Neural progenitor cell (in vitro differentiated cells): ENCODE results near the gene SHQ1. TPM values are rescaled to one million over a fixed set of nuclear protein-coding genes. Genes with fewer than 3 reads are reported as not detected.

Source experiments
- DNase-seq: peaks from one replicate; pipeline ENCODE4 v3.0.0-alpha.2; 2016; ENCODE audit warnings: low spot score
- H2AFZ ChIP-seq: fragments of 200-600 bp; sonication (generic); replicated peaks from 2 replicates; pipeline ENCODE4 v1.6.1; 2016; ENCODE audit warnings: antibody characterized with exemption
- H3F3A ChIP-seq: fragments of 200-600 bp; sonication (generic); 2 replicates; pipeline ENCODE4 v1.6.1; 2016; ENCODE audit warnings: antibody characterized with exemption, low read depth
- H3K27ac ChIP-seq: fragments of 200-600 bp; sonication (generic); 2 replicates; pipeline ENCODE4 v1.5.1; 2016; ENCODE audit warnings: mild to moderate bottlenecking
- H3K27me3 ChIP-seq: fragments of 200-600 bp; sonication (generic); 2 replicates; pipeline ENCODE4 v1.6.1; 2016; ENCODE audit warnings: mild to moderate bottlenecking, moderate library complexity
- H3K36me3 ChIP-seq: fragments of 200-600 bp; sonication (generic); 2 replicates; pipeline ENCODE4 v1.5.1; 2016
- H3K4me1 ChIP-seq: fragments of 200-600 bp; sonication (generic); 2 replicates; pipeline ENCODE4 v1.6.1; 2016; ENCODE audit warnings: mixed run types
- H3K4me2 ChIP-seq: fragments of 200-600 bp; sonication (generic); 2 replicates; pipeline ENCODE4 v1.6.1; 2016
- H3K4me3 ChIP-seq: fragments of 200-600 bp; sonication (generic); 2 replicates; pipeline ENCODE4 v1.5.1; 2016
- H3K79me2 ChIP-seq: fragments of 200-600 bp; sonication (generic); 2 replicates; pipeline ENCODE4 v1.6.1; 2016; ENCODE audit warnings: low read depth
- H3K9ac ChIP-seq: fragments of 200-600 bp; sonication (generic); 2 replicates; pipeline ENCODE4 v1.6.1; 2016
- H3K9me3 ChIP-seq: fragments of 200-600 bp; sonication (generic); 2 replicates; pipeline ENCODE4 v1.5.1; 2016; ENCODE audit warnings: low read depth
- H4K20me1 ChIP-seq: fragments of 200-600 bp; sonication (generic); 2 replicates; pipeline ENCODE4 v1.6.1; 2016; ENCODE audit warnings: low read depth
- H3K27ac Mint-ChIP-seq: 3 replicates; pipeline ENCODE4 v1.8.0; 2021; ENCODE audit warnings: mixed read lengths
- H3K27me3 Mint-ChIP-seq: 2 replicates; pipeline ENCODE4 v1.8.0; 2022; ENCODE audit warnings: low read depth, mild to moderate bottlenecking, inconsistent platforms, moderate library complexity, mixed read lengths; ENCODE audit not compliant: insufficient read depth
- H3K36me3 Mint-ChIP-seq: 3 replicates; pipeline ENCODE4 v1.8.0; 2021; ENCODE audit warnings: mixed read lengths
- H3K4me1 Mint-ChIP-seq: 3 replicates; pipeline ENCODE4 v1.8.0; 2021; ENCODE audit warnings: mixed read lengths
- H3K4me3 Mint-ChIP-seq: 3 replicates; pipeline ENCODE4 v1.8.0; 2021; ENCODE audit warnings: mild to moderate bottlenecking, moderate library complexity, mixed read lengths
- H3K9me3 Mint-ChIP-seq: 3 replicates; pipeline ENCODE4 v1.8.0; 2020; ENCODE audit warnings: mixed read lengths
- EZH2 ChIP-seq: fragments of 200-600 bp; sonication (generic); IDR thresholded peaks from 2 replicates; pipeline ENCODE4 v1.6.1; 2017; ENCODE audit warnings: antibody characterized with exemption, mild to moderate bottlenecking, moderate library complexity
- EZH2phosphoT487 ChIP-seq: fragments of 200-600 bp; sonication (generic); IDR thresholded peaks from 2 replicates; pipeline ENCODE4 v1.6.1; 2017; ENCODE audit warnings: antibody characterized with exemption
- total RNA-seq: library from RNA; depleted of rRNA; stranded (reverse); fragments of >200 nt; gene quantifications from 2 replicates; pipeline ENCODE4 v1.2.3, GENCODE V29; 2015; ENCODE audit warnings: low replicate concordance
- TF ChIP-seq, protein P1 (sequence below): fragments of 200-600 bp; sonication (generic); IDR thresholded peaks from 2 replicates; pipeline ENCODE4 v1.5.1; 2017; ENCODE audit warnings: antibody characterized with exemption, mild to moderate bottlenecking

The SHQ1 gene
- total RNA-seq, 1 donor from 2014 or later: 21.3 TPM

DNA sequence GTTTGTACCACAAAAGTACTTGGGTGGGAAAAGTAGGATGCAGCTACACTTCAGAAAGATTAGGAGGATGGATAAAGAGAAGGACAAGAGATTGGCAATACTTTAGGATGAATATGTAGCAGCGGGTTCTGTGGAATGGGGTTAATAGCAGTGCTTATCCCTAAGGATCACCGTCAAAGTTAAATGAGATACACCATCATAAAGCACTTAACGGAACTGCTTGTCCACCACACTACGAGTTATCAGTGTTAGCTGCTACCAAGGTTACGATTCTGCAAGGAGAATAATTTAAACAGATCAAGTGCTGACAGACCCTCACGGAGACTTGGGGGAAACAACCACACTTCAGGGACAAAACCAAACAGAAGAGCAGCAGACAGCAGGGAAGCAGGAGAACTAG is 963 bp downstream of the SHQ1 start:
- H4K20me1 ChIP-seq: peaks cover 12% of the 10 kb centered on the region
- no peaks in the 10 kb centered on the region for H3K36me3 Mint-ChIP-seq
- peaks cover 40% of the 10 kb centered on the region for H3K27me3 ChIP-seq
- peak overlapping the region; percentile 65 for H3K4me3 ChIP-seq
- H3K36me3 ChIP-seq: no peaks in the 10 kb centered on the region
- DNase-seq: no peak
- no peaks in the 10 kb centered on the region for H3F3A ChIP-seq
- no peak overlapping the region for H3K27ac ChIP-seq
- H3K27me3 Mint-ChIP-seq: peaks cover 15% of the 10 kb centered on the region
- TF ChIP-seq EZH2phosphoT487 (no peak), EZH2 (peak; percentile 11)
- TF ChIP-seq, protein P1, sequence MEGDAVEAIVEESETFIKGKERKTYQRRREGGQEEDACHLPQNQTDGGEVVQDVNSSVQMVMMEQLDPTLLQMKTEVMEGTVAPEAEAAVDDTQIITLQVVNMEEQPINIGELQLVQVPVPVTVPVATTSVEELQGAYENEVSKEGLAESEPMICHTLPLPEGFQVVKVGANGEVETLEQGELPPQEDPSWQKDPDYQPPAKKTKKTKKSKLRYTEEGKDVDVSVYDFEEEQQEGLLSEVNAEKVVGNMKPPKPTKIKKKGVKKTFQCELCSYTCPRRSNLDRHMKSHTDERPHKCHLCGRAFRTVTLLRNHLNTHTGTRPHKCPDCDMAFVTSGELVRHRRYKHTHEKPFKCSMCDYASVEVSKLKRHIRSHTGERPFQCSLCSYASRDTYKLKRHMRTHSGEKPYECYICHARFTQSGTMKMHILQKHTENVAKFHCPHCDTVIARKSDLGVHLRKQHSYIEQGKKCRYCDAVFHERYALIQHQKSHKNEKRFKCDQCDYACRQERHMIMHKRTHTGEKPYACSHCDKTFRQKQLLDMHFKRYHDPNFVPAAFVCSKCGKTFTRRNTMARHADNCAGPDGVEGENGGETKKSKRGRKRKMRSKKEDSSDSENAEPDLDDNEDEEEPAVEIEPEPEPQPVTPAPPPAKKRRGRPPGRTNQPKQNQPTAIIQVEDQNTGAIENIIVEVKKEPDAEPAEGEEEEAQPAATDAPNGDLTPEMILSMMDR: no peak
- H3K79me2 ChIP-seq: peaks cover 27% of the 10 kb centered on the region
- H3K4me1 ChIP-seq: peaks cover 7% of the 10 kb centered on the region
- no peak overlapping the region for H3K27ac Mint-ChIP-seq
- peak overlapping the region; percentile 87 for H2AFZ ChIP-seq
- H3K9me3 ChIP-seq: no peaks in the 10 kb centered on the region
- H3K4me1 Mint-ChIP-seq: peaks cover 19% of the 10 kb centered on the region
- no peak overlapping the region for H3K9ac ChIP-seq
- peak overlapping the region; percentile 95 for H3K4me2 ChIP-seq
- H3K4me3 Mint-ChIP-seq: peak overlapping the region; percentile 92
- no peaks in the 10 kb centered on the region for H3K9me3 Mint-ChIP-seq

- Histone ChIP-seq H2AFZ (no peak overlapping the region), H3K9me3 (no peaks in the 10 kb centered on the region), H3K4me3 (no peak overlapping the region), H3K27ac (no peak overlapping the region), H3K36me3 (peaks cover 2% of the 10 kb centered on the region), H3F3A (no peaks in the 10 kb centered on the region), H3K4me2 (no peak overlapping the region), H3K79me2 (peaks cover 27% of the 10 kb centered on the region), H3K9ac (no peak overlapping the region), H3K27me3 (peaks cover 39% of the 10 kb centered on the region), H4K20me1 (peaks cover 12% of the 10 kb centered on the region), H3K4me1 (peaks cover 7% of the 10 kb centered on the region)
- Mint-ChIP-seq H3K9me3 (no peaks in the 10 kb centered on the region), H3K27ac (no peak overlapping the region), H3K27me3 (peaks cover 15% of the 10 kb centered on the region), H3K36me3 (peaks cover 8% of the 10 kb centered on the region), H3K4me3 (peak overlapping the region; percentile 92), H3K4me1 (peaks cover 19% of the 10 kb centered on the region)
- no peak for DNase-seq
- TF ChIP-seq EZH2phosphoT487 (no peak), EZH2 (no peak)
- TF ChIP-seq, protein P1: no peak
Measured at GRCh38 chr3:72846166-72846565, 2.1 kb downstream of the SHQ1 start.

- no peak overlapping the region for H3K9ac ChIP-seq
- Mint-ChIP-seq H3K36me3 (peaks cover 10% of the 10 kb centered on the region), H3K4me1 (peaks cover 19% of the 10 kb centered on the region), H3K4me3 (no peak overlapping the region), H3K27me3 (peaks cover 12% of the 10 kb centered on the region), H3K27ac (no peak overlapping the region), H3K9me3 (no peaks in the 10 kb centered on the region)
- no peak overlapping the region for H3K4me2 ChIP-seq
- DNase-seq: no peak
- no peak overlapping the region for H3K27ac ChIP-seq
- H3K4me1 ChIP-seq: peaks cover 7% of the 10 kb centered on the region
- no peaks in the 10 kb centered on the region for H3K9me3 ChIP-seq
- no peaks in the 10 kb centered on the region for H3F3A ChIP-seq
- H4K20me1 ChIP-seq: peaks cover 12% of the 10 kb centered on the region
- H3K79me2 ChIP-seq: peaks cover 27% of the 10 kb centered on the region
- TF ChIP-seq, protein P1: no peak
- no peak for TF ChIP-seq EZH2phosphoT487
- no peak for TF ChIP-seq EZH2
- H3K36me3 ChIP-seq: peaks cover 6% of the 10 kb centered on the region
- H3K27me3 ChIP-seq: peaks cover 23% of the 10 kb centered on the region
- H2AFZ ChIP-seq: no peak overlapping the region
- H3K4me3 ChIP-seq: no peak overlapping the region
Measured at GRCh38 chr3:72844436-72844993, 3.7 kb downstream of the SHQ1 start.
